Glomerular endothelial cell (primary cell): ENCODE measurements around the gene MAGI2. TPM values are rescaled to one million over a fixed set of nuclear protein-coding genes. Genes with fewer than 3 reads are reported as not detected.
"Not testable (repeated sequence)": the region's sequence is repeated elsewhere in the genome, so short reads cannot be mapped to it uniquely, and the experiment has no call there.

Source experiments
- DNase-seq: peaks from one replicate; pipeline ENCODE4 v3.0.0-alpha.2; 2011; ENCODE audit warnings: low read depth, low spot score; ENCODE audit errors: extremely low read depth
- total RNA-seq: library from RNA; depleted of rRNA; stranded (reverse); fragments of >200 nt; gene quantifications from 2 replicates; pipeline ENCODE4 v1.2.3, GENCODE V29; 2015

MAGI2 gene
- total RNA-seq, 1 donor from 2014 or later = 6.7 TPM

DNA sequence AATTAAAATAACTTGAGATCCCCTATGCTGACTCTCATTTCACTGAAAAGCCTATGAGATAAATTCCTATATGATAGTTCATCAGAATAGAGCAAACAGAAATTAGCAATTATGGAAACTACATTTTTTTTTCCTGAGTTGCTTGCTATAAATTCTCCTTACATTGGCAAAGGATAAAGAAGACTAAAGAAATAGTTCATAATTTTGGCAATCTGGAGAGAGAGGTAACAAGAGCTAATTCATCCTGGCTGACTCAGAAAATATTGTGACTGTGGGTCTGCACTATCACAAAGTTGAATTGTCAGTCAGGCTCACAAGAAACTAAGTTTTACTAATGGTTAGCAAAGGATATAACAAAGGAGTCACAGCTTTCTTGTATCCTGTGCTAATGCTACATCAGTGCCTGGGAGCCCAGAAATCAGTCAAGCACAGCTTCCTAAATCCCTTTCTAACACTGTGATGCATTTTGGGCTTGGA is 483.0 kb downstream of the MAGI2 start:
- no peak for DNase-seq

DNA sequence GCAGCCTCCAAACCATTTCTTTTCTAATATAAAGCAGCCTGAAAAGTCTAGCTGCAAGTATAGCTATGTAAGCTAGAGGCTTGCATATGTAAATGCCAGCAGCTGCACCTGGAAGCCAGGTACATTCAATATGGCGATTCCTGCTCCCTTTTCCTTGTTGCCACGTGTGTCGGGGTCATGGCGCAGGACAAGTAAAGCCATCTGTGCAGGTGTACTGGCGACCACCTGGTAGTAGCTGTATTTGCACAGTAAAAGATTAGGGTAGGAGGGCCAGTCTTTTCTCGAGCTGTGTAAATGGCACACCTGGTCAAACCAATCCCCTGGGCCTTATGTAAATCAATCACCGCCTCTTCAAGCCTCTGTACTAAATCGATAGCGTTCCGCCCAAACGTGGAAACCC is 484.5 kb downstream of the MAGI2 start:
- no peak for DNase-seq

DNA sequence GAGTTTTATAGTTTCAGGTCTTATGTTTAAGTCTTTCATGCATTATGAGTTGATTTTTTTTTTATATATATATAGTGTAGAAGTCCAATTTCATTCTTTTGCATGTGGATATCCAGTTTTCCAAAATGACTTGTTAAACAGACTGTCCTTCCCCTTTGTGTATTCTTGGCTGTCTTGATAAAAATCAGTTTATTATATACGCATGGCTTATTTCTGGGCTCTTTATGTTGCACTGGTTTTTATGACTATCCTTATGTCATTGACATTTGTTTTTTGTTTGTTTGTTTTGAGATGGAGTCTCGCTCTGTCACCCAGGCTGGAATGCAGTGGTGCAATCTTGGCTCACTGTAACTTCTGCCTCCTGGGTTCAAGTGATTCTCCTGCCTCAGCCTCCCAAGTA is 485.9 kb downstream of the MAGI2 start:
- DNase-seq = not testable (repeated sequence)

DNA sequence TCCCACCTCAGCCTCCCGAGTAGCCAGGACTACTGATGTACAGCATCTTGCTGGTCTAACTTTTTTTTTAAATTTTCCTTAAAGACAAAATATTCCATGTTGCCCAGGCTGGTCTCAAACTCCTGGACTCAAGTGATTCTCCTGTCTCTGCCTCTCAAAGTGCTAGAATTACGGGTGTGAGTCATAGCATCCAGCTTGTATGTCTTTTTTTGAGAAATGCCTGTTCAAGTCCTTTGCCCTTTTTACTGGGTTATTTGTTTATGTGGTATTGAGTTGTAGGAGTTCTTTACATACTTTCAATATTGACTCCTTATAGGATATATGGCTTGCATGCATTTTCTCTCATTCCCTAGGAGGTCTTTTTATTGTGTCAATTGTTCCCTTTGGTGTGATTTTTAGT is 486.4 kb downstream of the MAGI2 start:
- no peak for DNase-seq

- no peak for DNase-seq
Observed at GRCh38 chr7:78959477-78959876, 494.0 kb downstream of the MAGI2 start.

GRCh38 chr7:78955329-78955728 is 498.1 kb downstream of the MAGI2 start:
- no peak for DNase-seq

GRCh38 chr7:78953726-78954363 is 499.6 kb downstream of the MAGI2 start:
- DNase-seq = no peak

DNA sequence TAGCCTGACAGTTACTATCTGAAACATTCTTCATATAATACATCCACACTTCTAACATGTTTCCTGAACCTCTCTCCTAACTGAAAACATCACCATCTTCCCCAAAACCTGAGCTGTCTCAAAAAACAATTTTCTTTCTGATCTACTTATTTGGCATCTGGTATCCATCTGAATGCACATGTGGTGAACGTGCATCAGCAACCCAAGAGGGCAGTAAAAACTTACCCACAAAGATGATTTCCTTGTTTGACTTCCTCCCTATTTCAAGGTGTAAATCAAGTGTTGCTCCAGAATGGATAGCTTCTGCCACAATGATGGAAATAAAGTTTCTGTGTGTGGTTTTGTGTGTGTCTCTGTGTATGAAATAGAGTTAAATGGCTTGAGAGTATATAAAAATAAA is 500.4 kb downstream of the MAGI2 start:
- DNase-seq = no peak

- DNase-seq = no peak
Observed at GRCh38 chr7:78939669-78940068, 513.8 kb downstream of the MAGI2 start.

DNA sequence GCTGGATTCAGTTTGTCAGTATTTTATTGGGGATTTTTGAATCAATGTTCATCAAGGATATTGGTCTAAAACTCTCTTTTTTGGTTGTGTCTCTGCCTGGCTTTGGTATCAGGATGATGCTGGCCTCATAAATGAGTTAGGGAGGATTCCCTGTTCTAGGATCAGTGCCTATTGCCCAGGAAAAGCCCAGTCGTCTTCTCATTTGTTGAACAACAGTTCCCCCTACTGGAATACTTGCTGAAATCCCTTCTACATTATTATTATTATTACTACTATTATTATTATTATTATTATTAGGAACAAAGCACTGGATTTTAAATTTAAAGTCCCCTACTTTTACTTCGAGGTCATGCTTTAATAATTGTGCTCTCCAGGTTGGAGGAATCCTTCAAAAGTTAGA is 528.9 kb downstream of the MAGI2 start:
- DNase-seq = no peak

GRCh38 chr7:78912781-78913180 is 540.7 kb downstream of the MAGI2 start:
- no peak for DNase-seq

DNA sequence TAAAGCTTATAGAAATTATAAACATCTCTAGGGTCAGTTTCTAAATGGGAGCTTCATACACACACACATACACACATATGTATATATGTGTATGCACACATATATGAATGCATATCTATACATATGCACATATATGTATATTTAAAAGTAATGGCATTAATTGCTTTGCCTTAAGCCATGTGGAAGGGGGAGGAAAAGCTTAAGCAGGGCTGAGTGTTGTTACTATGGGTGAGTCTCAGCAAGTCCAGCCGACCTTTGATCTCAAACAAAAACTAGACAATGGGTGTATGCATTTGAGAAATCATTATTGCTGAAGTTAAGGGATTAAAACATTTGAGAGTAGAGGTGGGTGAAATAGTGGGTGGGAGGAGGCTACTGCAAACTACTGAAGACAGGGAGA is 546.7 kb downstream of the MAGI2 start:
- DNase-seq = no peak

DNA sequence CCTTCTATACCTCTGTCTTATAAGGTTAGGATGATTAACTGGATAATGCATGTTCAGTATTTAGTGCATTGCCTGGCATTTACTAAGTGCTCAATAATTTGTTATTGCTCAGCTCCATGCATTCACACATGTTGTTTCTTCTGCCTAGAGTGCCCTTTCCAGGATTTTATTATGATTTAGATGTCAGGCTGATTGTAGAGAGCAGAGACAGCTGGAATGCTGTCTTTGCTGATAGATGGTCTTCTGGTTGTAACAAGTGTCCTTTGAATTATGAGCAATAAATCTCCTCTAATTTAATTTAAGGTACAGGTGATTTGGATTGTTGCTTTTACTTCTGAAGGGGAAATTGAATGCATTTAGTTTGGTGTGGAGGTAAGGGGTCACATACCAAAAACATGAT is 548.0 kb downstream of the MAGI2 start:
- DNase-seq = no peak

DNA sequence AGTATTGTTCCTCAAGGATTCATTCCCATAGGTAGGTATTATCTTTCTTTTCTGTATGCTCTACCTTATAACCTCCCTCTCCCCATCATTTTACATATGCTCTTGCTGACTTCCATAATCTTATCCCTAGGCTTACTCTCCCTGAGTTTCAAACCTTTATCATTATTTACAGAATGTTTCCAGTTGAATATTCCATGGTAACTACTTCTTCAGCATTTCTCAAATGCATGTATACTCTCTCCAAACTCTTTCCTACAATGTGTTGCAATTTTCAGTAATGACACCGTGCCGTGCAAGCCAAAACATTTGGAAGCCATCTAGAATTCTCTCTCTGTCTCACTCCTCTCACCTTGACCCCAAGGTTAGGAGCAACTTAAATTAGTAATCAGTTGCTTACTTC is 548.5 kb downstream of the MAGI2 start:
- no peak for DNase-seq

DNA sequence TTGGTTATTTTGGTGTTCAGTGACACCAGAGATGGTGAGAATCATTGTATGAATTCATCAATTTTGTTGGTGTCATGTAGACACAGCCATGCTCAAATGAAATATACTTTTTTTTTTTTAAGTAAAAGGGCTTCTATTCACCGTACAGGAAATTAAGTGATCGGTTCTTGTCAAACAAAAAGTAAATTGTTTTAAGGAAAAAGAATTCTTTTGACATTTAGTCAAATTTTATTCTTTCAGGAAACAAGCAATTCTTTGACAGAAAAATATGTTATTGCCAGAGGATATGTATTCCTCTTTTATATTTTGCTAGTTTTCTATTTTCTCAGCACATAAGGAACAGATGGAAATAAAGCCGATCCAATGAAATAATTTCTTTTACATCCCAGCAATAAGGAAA is 551.9 kb downstream of the MAGI2 start:
- DNase-seq = no peak

- no peak for DNase-seq
Observed at GRCh38 chr7:78900806-78901205, 552.7 kb downstream of the MAGI2 start.

GRCh38 chr7:78895393-78895792 is 558.1 kb downstream of the MAGI2 start:
- DNase-seq = no peak

GRCh38 chr7:78879206-78879605 is 574.3 kb downstream of the MAGI2 start:
- no peak for DNase-seq

- no peak for DNase-seq
Observed at GRCh38 chr7:78873117-78873516, 580.4 kb downstream of the MAGI2 start.

DNA sequence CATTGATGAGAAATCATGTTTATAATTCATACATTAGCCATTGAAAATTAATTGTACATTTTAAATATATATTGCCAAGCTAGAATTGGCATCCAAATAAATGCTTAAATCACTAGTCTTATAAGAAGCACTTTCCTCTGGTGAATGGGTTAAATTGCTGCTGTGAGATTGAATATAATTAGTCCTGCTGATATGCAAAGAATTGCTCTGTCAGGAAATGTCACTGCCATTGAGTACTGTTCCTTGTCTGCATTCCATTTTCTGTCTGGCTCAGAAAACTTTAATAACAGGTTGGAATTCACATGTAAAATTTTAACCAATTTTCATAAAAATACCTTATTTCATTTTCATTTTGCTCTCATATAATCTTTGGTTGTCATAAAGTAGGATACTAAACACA is 589.1 kb downstream of the MAGI2 start:
- no peak for DNase-seq

DNA sequence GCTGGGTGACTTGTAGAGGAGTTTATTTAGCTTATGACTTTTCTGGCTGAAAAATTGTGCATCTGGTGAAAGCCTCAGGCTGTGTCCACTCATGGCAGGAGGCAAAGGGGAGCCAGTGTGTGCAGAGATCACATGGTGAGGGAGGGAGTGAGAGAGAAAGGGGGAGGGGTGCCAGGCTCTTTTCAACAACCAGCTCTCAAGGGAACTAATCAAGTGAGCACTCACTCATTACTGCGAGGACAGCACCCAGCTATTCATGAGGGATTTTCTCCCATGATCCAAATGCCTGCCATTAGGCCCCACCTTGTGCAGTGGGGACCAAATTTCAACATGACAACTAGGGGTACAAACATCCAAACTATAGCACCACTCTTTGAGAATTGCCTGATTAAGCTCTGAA is 590.2 kb downstream of the MAGI2 start:
- DNase-seq = no peak

- DNase-seq = no peak
Observed at GRCh38 chr7:78862411-78862900, 591.0 kb downstream of the MAGI2 start.

DNA sequence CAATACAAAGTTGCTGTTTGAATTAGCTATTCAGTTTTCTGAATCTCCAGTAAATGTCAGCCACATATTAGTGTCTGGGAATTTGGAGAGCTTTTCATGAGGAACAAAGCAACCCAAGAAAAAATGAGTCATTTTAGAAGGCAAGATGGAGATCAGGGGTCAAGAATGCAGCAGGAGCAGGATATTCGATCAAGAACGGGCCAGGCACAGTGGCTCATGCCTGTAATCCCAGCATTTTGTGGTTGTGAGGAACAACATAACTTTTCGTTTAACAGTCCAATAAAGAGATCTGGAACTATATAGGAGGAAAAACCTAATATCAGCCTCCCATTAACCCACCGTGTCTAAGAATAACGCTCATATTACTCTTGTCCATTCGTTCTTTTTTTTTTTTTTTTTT is 600.5 kb downstream of the MAGI2 start:
- DNase-seq = no peak
